Osteoblast (primary cell): ENCODE measurements around the gene SPIN1. TPM values are rescaled to one million over a fixed set of nuclear protein-coding genes. Genes with fewer than 3 reads are reported as not detected.

Source experiments
- DNase-seq: peaks from one replicate; pipeline ENCODE4 v3.0.0; 2011; ENCODE audit warnings: low spot score, mixed read lengths; ENCODE audit not compliant: insufficient read length; ENCODE audit errors: missing footprints
- H2AFZ ChIP-seq: 2 replicates; pipeline ENCODE4 v1.6.0; 2011; ENCODE audit warnings: mild to moderate bottlenecking, low read length
- H3K27ac ChIP-seq: 2 replicates; pipeline ENCODE4 v1.5.1; 2011; ENCODE audit warnings: mild to moderate bottlenecking, low read depth, low read length, moderate library complexity
- H3K27me3 ChIP-seq: 2 replicates; pipeline ENCODE4 v1.6.0; 2012; ENCODE audit warnings: mild to moderate bottlenecking, control low read depth, inconsistent platforms, low read length, moderate library complexity; ENCODE audit not compliant: insufficient read depth
- H3K36me3 ChIP-seq: 2 replicates; pipeline ENCODE4 v1.5.1; 2011; ENCODE audit warnings: mild to moderate bottlenecking, low read length, control low read depth, moderate library complexity; ENCODE audit not compliant: insufficient read depth
- H3K4me1 ChIP-seq: 2 replicates; pipeline ENCODE4 v1.5.1; 2011; ENCODE audit warnings: mild to moderate bottlenecking, low read length, control low read depth, moderate library complexity; ENCODE audit not compliant: insufficient read depth
- H3K4me2 ChIP-seq: 2 replicates; pipeline ENCODE4 v1.6.0; 2011; ENCODE audit warnings: mild to moderate bottlenecking, low read length; ENCODE audit not compliant: insufficient read depth
- H3K4me3 ChIP-seq: fragments of 200-600 bp; sonication (generic); 3 replicates; pipeline ENCODE4 v1.5.1; 2012; ENCODE audit warnings: mild to moderate bottlenecking, low read length, inconsistent platforms; ENCODE audit not compliant: insufficient read depth
- H3K79me2 ChIP-seq: 2 replicates; pipeline ENCODE4 v1.6.0; 2012; ENCODE audit warnings: mild to moderate bottlenecking, low read length, control low read depth, inconsistent platforms; ENCODE audit not compliant: insufficient read depth
- H3K9me3 ChIP-seq: 2 replicates; pipeline ENCODE4 v1.5.1; 2011; ENCODE audit warnings: low read depth, low read length, control low read depth
- H4K20me1 ChIP-seq: 2 replicates; pipeline ENCODE4 v1.6.0; 2012; ENCODE audit warnings: mild to moderate bottlenecking, low read length, control low read depth; ENCODE audit not compliant: insufficient read depth
- total RNA-seq: library from RNA; depleted of rRNA; stranded (reverse); fragments of >200 nt; gene quantifications from 2 replicates; pipeline ENCODE4 v1.2.3, GENCODE V29; 2012
- TF ChIP-seq, protein P1 (sequence below): IDR thresholded peaks from 2 replicates; pipeline ENCODE4 v1.5.1; 2011; ENCODE audit warnings: mild to moderate bottlenecking, low read depth, low read length, moderate library complexity; ENCODE audit errors: extremely low read depth

Gene SPIN1
- total RNA-seq, 1 donor: 162 TPM

DNA sequence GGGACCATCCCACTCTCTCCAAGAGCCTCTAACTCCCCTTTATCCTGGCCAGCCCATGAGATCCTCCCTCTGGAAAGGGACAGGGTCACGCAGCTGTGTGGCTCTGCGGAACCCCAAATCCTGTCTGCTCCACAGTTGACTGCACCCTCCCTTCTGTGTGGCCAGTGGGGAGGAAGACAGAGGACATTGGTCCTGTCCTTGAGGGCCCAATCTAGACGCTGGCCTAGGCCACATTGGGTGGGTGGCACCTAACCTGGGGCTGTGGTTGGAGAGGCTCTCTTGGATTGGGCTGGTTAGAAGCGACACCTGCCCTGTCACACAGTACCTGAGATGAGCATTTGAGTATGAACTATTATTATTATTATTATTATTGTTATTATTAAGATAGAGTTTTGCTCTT, 134.1 kb downstream of the SPIN1 start:
- Histone ChIP-seq H2AFZ (no peak overlapping the region), H4K20me1 (no peaks in the 10 kb centered on the region), H3K79me2 (peaks cover 2% of the 10 kb centered on the region), H3K4me1 (peaks cover 21% of the 10 kb centered on the region), H3K4me3 (no peak overlapping the region), H3K36me3 (peaks cover under 1% of the 10 kb centered on the region), H3K4me2 (no peak overlapping the region), H3K27me3 (no peaks in the 10 kb centered on the region), H3K27ac (no peak overlapping the region), H3K9me3 (no peaks in the 10 kb centered on the region)
- DNase-seq: no peak
- TF ChIP-seq, protein P1, sequence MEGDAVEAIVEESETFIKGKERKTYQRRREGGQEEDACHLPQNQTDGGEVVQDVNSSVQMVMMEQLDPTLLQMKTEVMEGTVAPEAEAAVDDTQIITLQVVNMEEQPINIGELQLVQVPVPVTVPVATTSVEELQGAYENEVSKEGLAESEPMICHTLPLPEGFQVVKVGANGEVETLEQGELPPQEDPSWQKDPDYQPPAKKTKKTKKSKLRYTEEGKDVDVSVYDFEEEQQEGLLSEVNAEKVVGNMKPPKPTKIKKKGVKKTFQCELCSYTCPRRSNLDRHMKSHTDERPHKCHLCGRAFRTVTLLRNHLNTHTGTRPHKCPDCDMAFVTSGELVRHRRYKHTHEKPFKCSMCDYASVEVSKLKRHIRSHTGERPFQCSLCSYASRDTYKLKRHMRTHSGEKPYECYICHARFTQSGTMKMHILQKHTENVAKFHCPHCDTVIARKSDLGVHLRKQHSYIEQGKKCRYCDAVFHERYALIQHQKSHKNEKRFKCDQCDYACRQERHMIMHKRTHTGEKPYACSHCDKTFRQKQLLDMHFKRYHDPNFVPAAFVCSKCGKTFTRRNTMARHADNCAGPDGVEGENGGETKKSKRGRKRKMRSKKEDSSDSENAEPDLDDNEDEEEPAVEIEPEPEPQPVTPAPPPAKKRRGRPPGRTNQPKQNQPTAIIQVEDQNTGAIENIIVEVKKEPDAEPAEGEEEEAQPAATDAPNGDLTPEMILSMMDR: no peak

DNA sequence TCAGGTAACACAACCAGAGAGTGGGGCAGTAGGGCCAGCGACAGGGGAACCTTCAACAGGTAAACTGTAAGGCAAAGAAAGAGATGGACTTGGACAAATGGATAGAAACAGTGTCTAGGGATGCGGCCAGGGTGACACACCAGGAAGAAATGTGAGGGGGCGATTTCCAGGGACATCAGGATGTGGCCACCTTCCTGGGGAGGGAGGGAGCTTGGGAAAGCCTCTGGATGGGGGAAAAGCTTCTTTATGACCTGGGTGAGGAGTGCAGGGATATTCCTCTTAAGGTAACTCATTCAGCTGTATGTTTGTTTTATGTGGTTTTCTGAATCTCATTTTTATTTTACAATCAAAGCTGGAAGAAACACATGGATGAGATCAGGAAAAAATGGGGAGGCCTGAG, 134.8 kb downstream of the SPIN1 start:
- Histone ChIP-seq H4K20me1 (no peaks in the 10 kb centered on the region), H3K36me3 (peaks cover 7% of the 10 kb centered on the region), H3K27me3 (no peaks in the 10 kb centered on the region), H3K4me3 (no peak overlapping the region), H3K4me2 (peak overlapping the region; percentile 70), H3K79me2 (peaks cover 5% of the 10 kb centered on the region), H3K9me3 (no peaks in the 10 kb centered on the region), H3K27ac (peak overlapping the region; percentile 81), H2AFZ (no peak overlapping the region), H3K4me1 (peaks cover 24% of the 10 kb centered on the region)
- peak; percentile 92 for DNase-seq
- TF ChIP-seq, protein P1: no peak

DNA sequence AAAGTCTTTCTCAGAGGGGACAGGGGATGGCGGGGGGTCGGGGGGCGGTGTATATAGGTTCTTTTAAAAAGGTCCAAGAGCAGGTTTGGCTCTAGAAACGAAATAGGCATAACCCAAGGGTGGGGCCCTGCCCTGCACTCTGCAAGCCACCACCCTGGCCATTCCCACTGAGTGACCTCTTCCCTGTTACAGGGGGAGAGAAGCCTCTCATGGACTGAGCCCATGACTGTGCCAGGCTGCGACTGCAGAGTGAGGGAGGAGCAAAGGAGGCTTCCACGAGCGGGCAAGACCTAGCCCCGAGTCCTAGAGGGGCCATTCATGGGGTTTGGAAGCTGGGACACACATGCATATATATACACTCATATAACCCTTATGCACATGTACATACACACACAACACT, 136.7 kb downstream of the SPIN1 start:
- TF ChIP-seq, protein P1: no peak
- Histone ChIP-seq H3K36me3 (peaks cover 8% of the 10 kb centered on the region), H3K4me3 (no peak overlapping the region), H2AFZ (no peak overlapping the region), H3K4me2 (no peak overlapping the region), H4K20me1 (no peaks in the 10 kb centered on the region), H3K27ac (no peak overlapping the region), H3K9me3 (no peaks in the 10 kb centered on the region), H3K4me1 (peaks cover 42% of the 10 kb centered on the region), H3K79me2 (peaks cover 15% of the 10 kb centered on the region), H3K27me3 (no peaks in the 10 kb centered on the region)
- DNase-seq: peak; percentile 35

DNA sequence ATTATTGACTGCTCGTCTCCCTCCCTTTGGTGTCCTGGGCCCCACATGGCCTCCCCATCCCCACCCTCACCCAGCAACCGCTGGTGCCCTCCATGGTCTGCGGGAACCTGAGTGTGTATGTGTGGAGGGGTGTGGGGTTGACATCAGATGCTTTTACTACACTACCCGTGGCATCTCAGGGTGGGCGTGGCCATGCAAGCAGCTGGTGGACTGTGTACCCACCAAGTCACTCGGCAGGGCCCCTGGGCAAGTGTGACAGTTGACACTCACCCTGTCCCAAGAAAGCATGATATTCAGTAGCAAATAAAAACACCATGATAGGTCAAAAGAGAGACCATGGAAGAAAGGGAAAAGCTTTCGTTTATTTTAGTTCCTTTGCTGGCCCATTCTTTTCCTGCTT, 139.4 kb downstream of the SPIN1 start:
- TF ChIP-seq, protein P1: no peak
- H3K4me1 ChIP-seq: peaks cover 52% of the 10 kb centered on the region
- no peak overlapping the region for H2AFZ ChIP-seq
- H3K9me3 ChIP-seq: no peaks in the 10 kb centered on the region
- no peaks in the 10 kb centered on the region for H4K20me1 ChIP-seq
- no peak overlapping the region for H3K4me2 ChIP-seq
- H3K4me3 ChIP-seq: no peak overlapping the region
- no peaks in the 10 kb centered on the region for H3K27me3 ChIP-seq
- H3K27ac ChIP-seq: no peak overlapping the region
- H3K79me2 ChIP-seq: peaks cover 22% of the 10 kb centered on the region
- no peak for DNase-seq
- peaks cover 8% of the 10 kb centered on the region for H3K36me3 ChIP-seq

Other genes with a start within 250 kb of the SPIN1 start
- not detected in 2 replicates for gene SPATA31C2, start 250.0 kb upstream of the SPIN1 start, total RNA-seq
- 3.3 and 7.4 TPM in 2 replicates for gene NXNL2, start 146.7 kb downstream of the SPIN1 start, total RNA-seq